Peyer's patch (tissue), 4 donors: ENCODE data around the gene CTCF.

Source experiments
- CTCF ChIP-seq, 6 experiments: fragments of 450-650 bp in 4 of 6; fragments of 200-600 bp in 2 of 6; sonication (generic) in 1 of 6; IDR thresholded peaks; one replicate each; pipeline ENCODE4 v1.5.1; 2017 to 2019; ENCODE audit warnings: antibody characterized with exemption in 6 of 6, mild to moderate bottlenecking in 3 of 6, moderate library complexity in 1 of 6
- POLR2A ChIP-seq, 2 donors: fragments of 450-650 bp; IDR thresholded peaks; one replicate each; pipeline ENCODE4 v1.5.1; 2017; ENCODE audit warnings: antibody characterized with exemption in 2 of 2, mild to moderate bottlenecking in 2 of 2, moderate library complexity in 2 of 2

GRCh38 chr16:67677712-67678111, 115.4 kb downstream of the CTCF start:
- no peak for TF ChIP-seq CTCF (IDR thresholded peaks at IDR 0.05)
- no peak for TF ChIP-seq POLR2A (IDR thresholded peaks at IDR 0.05)
